GM19025 (cell line): ENCODE measurements around the gene TP53RK.

Source experiments
- ATAC-seq: cut with Tn5 transposase; IDR thresholded peaks from one replicate; pipeline ENCODE4 v1.9.1; 2021; ENCODE audit warnings: mild to moderate bottlenecking, low read depth, moderate library complexity; ENCODE audit not compliant: unreplicated experiment

TP53RK gene

GRCh38 chr20:46666306-46666705, 22.9 kb downstream of the TP53RK start:
- no peak for ATAC-seq

GRCh38 chr20:46665602-46666001, 23.6 kb downstream of the TP53RK start:
- ATAC-seq: no peak

GRCh38 chr20:46663531-46663930, 25.7 kb downstream of the TP53RK start:
- no peak for ATAC-seq

GRCh38 chr20:46661659-46662058, 27.6 kb downstream of the TP53RK start:
- ATAC-seq: no peak

GRCh38 chr20:46660487-46660886, 28.8 kb downstream of the TP53RK start:
- no peak for ATAC-seq

GRCh38 chr20:46657618-46658017, 31.6 kb downstream of the TP53RK start:
- no peak for ATAC-seq

- no peak for ATAC-seq
Measured at GRCh38 chr20:46657137-46657536, 32.1 kb downstream of the TP53RK start.

GRCh38 chr20:46652699-46653098, 36.5 kb downstream of the TP53RK start:
- no peak for ATAC-seq

GRCh38 chr20:46651091-46651962, 37.9 kb downstream of the TP53RK start, which contains the start of gene SLC13A3:
Gene SLC13A3 (minus strand): TSS chr20:46651459. CDS start chr20:46651421, 38 bp downstream.
- ATAC-seq: no peak

GRCh38 chr20:46650575-46651090, 38.6 kb downstream of the TP53RK start:
- no peak for ATAC-seq

- ATAC-seq: no peak
Measured at GRCh38 chr20:46649965-46650542, 39.2 kb downstream of the TP53RK start.

GRCh38 chr20:46649650-46649949, 39.6 kb downstream of the TP53RK start:
- ATAC-seq: no peak

- no peak for ATAC-seq
Measured at GRCh38 chr20:46648903-46649649, 40.2 kb downstream of the TP53RK start.

DNA sequence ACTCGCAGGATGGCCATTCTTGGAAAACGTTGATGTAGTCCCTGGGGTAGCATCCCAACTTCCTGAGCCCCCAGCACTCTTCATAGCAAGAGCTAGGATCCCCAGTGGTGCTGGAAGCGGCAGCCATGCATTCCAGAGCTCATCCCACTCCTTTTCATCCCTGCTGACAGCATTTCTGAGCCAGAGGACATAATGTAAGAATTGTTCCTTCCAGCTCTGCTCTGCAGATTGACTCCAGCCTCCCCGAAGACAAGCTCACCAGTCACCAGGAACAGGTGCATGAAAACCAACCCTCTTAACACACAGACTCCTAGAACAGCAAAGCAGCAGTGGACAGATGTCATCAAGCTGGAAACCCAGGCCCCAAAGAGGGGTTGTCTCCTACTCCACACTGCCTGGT, 41.8 kb downstream of the TP53RK start:
- ATAC-seq: no peak

GRCh38 chr20:46646659-46647380, 42.4 kb downstream of the TP53RK start:
- ATAC-seq: no peak

- no peak for ATAC-seq
Measured at GRCh38 chr20:46646122-46646521, 43.1 kb downstream of the TP53RK start.

GRCh38 chr20:46644733-46645132, 44.5 kb downstream of the TP53RK start:
- no peak for ATAC-seq

DNA sequence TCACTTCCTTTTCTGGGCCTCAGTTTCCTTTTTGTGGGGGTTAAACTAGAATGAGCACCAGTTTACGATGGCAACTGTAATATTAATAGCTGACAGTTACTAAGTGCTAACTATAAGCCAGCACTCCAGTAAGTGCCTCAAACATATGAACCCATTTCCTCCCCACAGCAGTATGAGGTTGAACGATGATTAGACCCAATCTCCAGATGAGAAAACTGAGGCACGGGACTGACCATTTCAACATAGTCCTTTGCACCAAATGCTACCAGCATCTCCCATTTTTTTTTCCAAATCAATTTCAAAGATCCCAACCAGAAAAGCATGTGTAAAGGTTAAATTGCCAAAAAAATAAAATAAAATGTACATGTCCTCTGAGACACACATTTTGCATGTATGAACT, 45.1 kb downstream of the TP53RK start:
- ATAC-seq: no peak

- ATAC-seq: no peak
Measured at GRCh38 chr20:46642969-46643343, 46.3 kb downstream of the TP53RK start.

- ATAC-seq: no peak
Measured at GRCh38 chr20:46642265-46642968, 46.8 kb downstream of the TP53RK start.
